ENCODE results near the gene CLNS1A.
A peak's percentile ranks its signal among the peaks of the same experiment; 100 is the strongest.
"Not testable (repeated sequence)": the region's sequence is repeated elsewhere in the genome, so short reads cannot be mapped to it uniquely, and the experiment has no call there.

Gene CLNS1A

GRCh38 chr11:77647654-77648305 lies 10.2 kb upstream of the CLNS1A start:
- no peaks in the 10 kb centered on the region for H3K9me3 Mint-ChIP-seq
- H3K36me3 Mint-ChIP-seq (ENCODE audit: low read depth) = no peaks in the 10 kb centered on the region
- H3K4me3 Mint-ChIP-seq = no peak overlapping the region
- no peaks in the 10 kb centered on the region for H3K4me1 Mint-ChIP-seq (ENCODE audit: low read depth)
- no peak overlapping the region for H3K27ac Mint-ChIP-seq
- H3K27me3 Mint-ChIP-seq (ENCODE audit: low read depth) = peaks cover 11% of the 10 kb centered on the region

GRCh38 chr11:77644887-77645286 lies 7.3 kb upstream of the CLNS1A start:
- Mint-ChIP-seq H3K36me3 (ENCODE audit: low read depth) (no peaks in the 10 kb centered on the region), H3K4me1 (ENCODE audit: low read depth) (peaks cover 5% of the 10 kb centered on the region)

DNA sequence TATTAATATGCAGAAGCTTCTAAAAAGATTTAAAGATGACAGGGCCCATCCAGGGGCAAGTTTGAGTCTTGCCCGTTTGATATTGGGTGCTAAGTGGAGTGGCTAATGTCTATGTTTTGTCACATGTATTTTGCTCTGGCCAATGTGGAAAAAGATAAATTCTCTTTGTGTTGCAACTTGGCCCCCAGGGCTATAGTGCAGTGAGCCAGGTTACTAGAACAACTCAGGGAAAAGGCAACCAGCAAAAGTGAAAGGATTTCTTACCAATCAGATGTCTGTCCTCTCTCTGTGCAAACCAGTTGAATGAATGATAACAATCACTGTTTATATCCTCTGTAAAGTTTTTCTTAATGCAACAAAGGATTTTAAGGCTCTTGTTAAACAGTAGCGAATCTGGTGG lies 4.6 kb upstream of the CLNS1A start:
- peaks cover 12% of the 10 kb centered on the region for H3K4me1 Mint-ChIP-seq (ENCODE audit: low read depth)
- H3K9me3 Mint-ChIP-seq = peaks cover 13% of the 10 kb centered on the region
- H3K27me3 Mint-ChIP-seq (ENCODE audit: low read depth) = peaks cover 4% of the 10 kb centered on the region
- H3K36me3 Mint-ChIP-seq (ENCODE audit: low read depth) = peaks cover 4% of the 10 kb centered on the region
- no peak overlapping the region for H3K27ac Mint-ChIP-seq
- no peak overlapping the region for H3K4me3 Mint-ChIP-seq

More at GRCh38 chr11:77644887-77645286, 7.3 kb upstream of the CLNS1A start:
- Mint-ChIP-seq H3K4me3 (no peak overlapping the region), H3K27ac (no peak overlapping the region), H3K27me3 (ENCODE audit: low read depth) (peaks cover 5% of the 10 kb centered on the region), H3K9me3 (peaks cover 8% of the 10 kb centered on the region)

- H3K9me3 Mint-ChIP-seq = peaks cover 13% of the 10 kb centered on the region
- H3K27ac Mint-ChIP-seq = peak overlapping the region; percentile 94
- H3K36me3 Mint-ChIP-seq (ENCODE audit: low read depth) = peaks cover 16% of the 10 kb centered on the region
- peaks cover 31% of the 10 kb centered on the region for H3K4me1 Mint-ChIP-seq (ENCODE audit: low read depth)
- peak overlapping the region; percentile 94 for H3K4me3 Mint-ChIP-seq
- no peaks in the 10 kb centered on the region for H3K27me3 Mint-ChIP-seq (ENCODE audit: low read depth)
Observed at GRCh38 chr11:77636731-77637344, 756 bp downstream of the CLNS1A start.

- Mint-ChIP-seq H3K36me3 (ENCODE audit: low read depth) (peaks cover 20% of the 10 kb centered on the region), H3K4me1 (ENCODE audit: low read depth) (peaks cover 43% of the 10 kb centered on the region)
- H3K9me3 Mint-ChIP-seq; H3K27ac Mint-ChIP-seq; H3K27me3 Mint-ChIP-seq (ENCODE audit: low read depth); H3K4me3 Mint-ChIP-seq: not testable (repeated sequence)
Observed at GRCh38 chr11:77633926-77634325, 3.7 kb downstream of the CLNS1A start.

DNA sequence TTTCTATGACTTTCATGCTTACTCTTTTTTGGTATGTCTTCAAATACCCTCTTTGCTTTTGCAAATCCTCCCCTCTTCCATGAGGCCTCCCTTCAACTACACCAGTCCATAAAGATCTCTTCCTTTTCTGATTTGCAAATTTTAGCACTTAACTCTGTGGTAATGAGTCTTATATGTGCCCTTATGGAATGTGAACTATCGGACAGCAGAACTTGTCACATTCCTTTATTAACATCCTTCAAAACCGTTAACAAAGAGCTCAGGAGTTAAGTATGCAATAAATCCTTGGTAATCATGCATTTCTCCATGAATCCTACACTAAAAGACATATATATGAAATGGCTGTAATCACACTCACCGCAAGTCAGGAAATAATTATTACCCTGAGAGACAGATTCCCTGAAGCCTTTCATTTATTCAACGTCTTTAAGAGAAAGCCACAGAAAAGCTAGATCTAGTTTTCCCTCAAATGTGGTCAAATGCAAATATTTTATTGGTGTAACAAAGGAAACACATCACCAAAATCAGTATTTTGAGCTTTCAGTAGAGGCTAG lies 7.4 kb downstream of the CLNS1A start:
- Mint-ChIP-seq H3K4me1 (ENCODE audit: low read depth) (peaks cover 21% of the 10 kb centered on the region), H3K36me3 (ENCODE audit: low read depth) (peaks cover 12% of the 10 kb centered on the region), H3K27ac (peak overlapping the region; percentile 64), H3K9me3 (no peaks in the 10 kb centered on the region), H3K27me3 (ENCODE audit: low read depth) (no peaks in the 10 kb centered on the region), H3K4me3 (no peak overlapping the region)

- Mint-ChIP-seq H3K4me1 (ENCODE audit: low read depth) (peaks cover 4% of the 10 kb centered on the region), H3K4me3 (no peak overlapping the region), H3K9me3 (no peaks in the 10 kb centered on the region), H3K36me3 (ENCODE audit: low read depth) (peaks cover 34% of the 10 kb centered on the region), H3K27me3 (ENCODE audit: low read depth) (no peaks in the 10 kb centered on the region), H3K27ac (no peak overlapping the region)
Observed at GRCh38 chr11:77619576-77620198, 17.9 kb downstream of the CLNS1A start.

GRCh38 chr11:77617892-77618291 lies 19.7 kb downstream of the CLNS1A start:
- H3K4me1 Mint-ChIP-seq (ENCODE audit: low read depth) = peaks cover 4% of the 10 kb centered on the region
- H3K36me3 Mint-ChIP-seq (ENCODE audit: low read depth) = peaks cover 31% of the 10 kb centered on the region
- no peaks in the 10 kb centered on the region for H3K9me3 Mint-ChIP-seq
- no peak overlapping the region for H3K27ac Mint-ChIP-seq
- no peaks in the 10 kb centered on the region for H3K27me3 Mint-ChIP-seq (ENCODE audit: low read depth)
- no peak overlapping the region for H3K4me3 Mint-ChIP-seq

- Mint-ChIP-seq H3K4me3 (no peak overlapping the region), H3K4me1 (ENCODE audit: low read depth) (no peaks in the 10 kb centered on the region), H3K36me3 (ENCODE audit: low read depth) (peaks cover 19% of the 10 kb centered on the region), H3K27me3 (ENCODE audit: low read depth) (no peaks in the 10 kb centered on the region), H3K9me3 (no peaks in the 10 kb centered on the region), H3K27ac (no peak overlapping the region)
Observed at GRCh38 chr11:77611921-77612320, 25.7 kb downstream of the CLNS1A start.

DNA sequence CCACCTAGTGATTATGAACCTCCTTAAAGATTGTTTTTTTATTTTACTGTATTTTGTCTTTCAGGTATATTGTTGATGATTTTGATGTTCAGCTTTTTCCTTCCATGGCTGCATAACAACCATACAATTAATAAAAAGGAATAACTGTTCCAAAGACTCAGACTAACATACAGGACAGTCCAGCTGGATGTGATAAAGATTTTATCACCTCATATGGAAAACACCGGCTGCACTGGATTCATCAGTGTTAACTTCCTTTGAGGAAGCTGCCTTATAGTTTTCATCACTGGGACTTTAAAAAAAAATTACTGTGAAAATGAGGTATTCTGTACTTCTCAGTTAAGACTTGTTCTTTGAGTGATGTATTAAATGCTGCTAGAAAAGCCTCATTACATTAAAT lies 28.4 kb downstream of the CLNS1A start:
- Mint-ChIP-seq H3K4me3 (no peak overlapping the region), H3K9me3 (no peaks in the 10 kb centered on the region), H3K36me3 (ENCODE audit: low read depth) (peaks cover 9% of the 10 kb centered on the region), H3K27ac (no peak overlapping the region), H3K4me1 (ENCODE audit: low read depth) (no peaks in the 10 kb centered on the region), H3K27me3 (ENCODE audit: low read depth) (no peaks in the 10 kb centered on the region)

GRCh38 chr11:77604281-77604680 lies 33.3 kb downstream of the CLNS1A start:
- no peaks in the 10 kb centered on the region for H3K27me3 Mint-ChIP-seq (ENCODE audit: low read depth)
- no peaks in the 10 kb centered on the region for H3K4me1 Mint-ChIP-seq (ENCODE audit: low read depth)
- no peaks in the 10 kb centered on the region for H3K36me3 Mint-ChIP-seq (ENCODE audit: low read depth)
- H3K27ac Mint-ChIP-seq = no peak overlapping the region
- no peaks in the 10 kb centered on the region for H3K9me3 Mint-ChIP-seq
- H3K4me3 Mint-ChIP-seq = no peak overlapping the region

GRCh38 chr11:77602381-77603088 lies 35.1 kb downstream of the CLNS1A start:
- H3K4me3 Mint-ChIP-seq = no peak overlapping the region
- H3K27me3 Mint-ChIP-seq (ENCODE audit: low read depth) = no peaks in the 10 kb centered on the region
- no peaks in the 10 kb centered on the region for H3K9me3 Mint-ChIP-seq
- no peak overlapping the region for H3K27ac Mint-ChIP-seq
- H3K36me3 Mint-ChIP-seq (ENCODE audit: low read depth) = no peaks in the 10 kb centered on the region
- H3K4me1 Mint-ChIP-seq (ENCODE audit: low read depth) = no peaks in the 10 kb centered on the region

- Mint-ChIP-seq H3K36me3 (ENCODE audit: low read depth) (no peaks in the 10 kb centered on the region), H3K27ac (no peak overlapping the region), H3K4me1 (ENCODE audit: low read depth) (no peaks in the 10 kb centered on the region), H3K9me3 (no peaks in the 10 kb centered on the region), H3K4me3 (no peak overlapping the region), H3K27me3 (ENCODE audit: low read depth) (no peaks in the 10 kb centered on the region)
Observed at GRCh38 chr11:77598195-77598594, 39.4 kb downstream of the CLNS1A start.

DNA sequence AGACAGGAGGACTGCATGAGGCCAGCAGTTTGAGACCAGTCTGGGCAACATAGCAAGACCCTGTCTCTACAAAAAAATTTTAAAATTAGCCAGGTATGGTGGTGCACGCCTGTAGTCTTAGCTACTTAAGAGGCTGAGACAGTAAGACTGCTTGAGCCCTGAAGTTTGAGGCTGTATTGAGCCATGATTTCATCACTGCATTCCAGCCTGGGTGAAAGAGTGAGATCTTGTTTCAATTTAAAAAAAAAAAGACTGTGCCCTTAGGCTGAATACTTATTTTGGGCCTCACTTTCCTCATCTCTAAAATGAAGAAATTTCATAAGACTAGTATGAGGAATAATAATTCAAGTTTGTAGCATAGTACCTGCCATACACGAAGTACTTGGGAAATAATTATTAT lies 41.0 kb downstream of the CLNS1A start:
- Mint-ChIP-seq H3K36me3 (ENCODE audit: low read depth) (no peaks in the 10 kb centered on the region), H3K9me3 (no peaks in the 10 kb centered on the region), H3K4me1 (ENCODE audit: low read depth) (no peaks in the 10 kb centered on the region), H3K4me3 (no peak overlapping the region), H3K27me3 (ENCODE audit: low read depth) (no peaks in the 10 kb centered on the region), H3K27ac (no peak overlapping the region)
